OCI-LY1 (cell line): Measurements from ENCODE around the gene HDGFL2.

ENCODE experiments used
- EZH2 ChIP-seq: fragments of 200-600 bp; sonication (generic), shearing (Covaris generic); IDR thresholded peaks from 2 replicates; pipeline ENCODE4 v1.8.0; 2017; ENCODE audit warnings: borderline replicate concordance, mixed run types, mild to moderate bottlenecking, antibody characterized with exemption, low read length, moderate library complexity, mixed read lengths
- TF ChIP-seq, protein P1 (sequence below): fragments of 200-600 bp; sonication (generic), shearing (Covaris generic); IDR thresholded peaks from 2 replicates; pipeline ENCODE4 v1.5.1; 2017; ENCODE audit warnings: mild to moderate bottlenecking, antibody characterized with exemption, low read length, moderate library complexity, mixed read lengths

DNA sequence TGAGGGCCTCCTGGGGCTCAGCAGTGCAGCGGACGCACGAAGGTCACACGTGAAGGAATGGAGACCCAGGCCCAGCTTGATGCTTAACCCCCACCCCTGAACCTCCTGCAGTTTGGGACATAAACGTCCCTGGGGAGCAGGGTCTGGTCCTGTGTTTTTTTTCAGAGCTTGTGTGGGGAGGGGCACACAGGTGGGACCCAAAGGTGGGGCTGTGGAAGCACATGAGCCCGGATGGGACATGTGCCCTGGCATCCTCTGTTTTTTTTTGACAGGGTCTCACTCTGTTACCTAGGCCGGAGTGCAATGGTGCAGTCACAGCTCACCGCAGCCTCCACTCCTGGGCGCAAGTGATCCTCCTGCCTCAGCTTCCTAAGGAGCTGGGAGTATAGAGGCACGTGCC is 35.0 kb upstream of the HDGFL2 start:
- TF ChIP-seq, protein P1, sequence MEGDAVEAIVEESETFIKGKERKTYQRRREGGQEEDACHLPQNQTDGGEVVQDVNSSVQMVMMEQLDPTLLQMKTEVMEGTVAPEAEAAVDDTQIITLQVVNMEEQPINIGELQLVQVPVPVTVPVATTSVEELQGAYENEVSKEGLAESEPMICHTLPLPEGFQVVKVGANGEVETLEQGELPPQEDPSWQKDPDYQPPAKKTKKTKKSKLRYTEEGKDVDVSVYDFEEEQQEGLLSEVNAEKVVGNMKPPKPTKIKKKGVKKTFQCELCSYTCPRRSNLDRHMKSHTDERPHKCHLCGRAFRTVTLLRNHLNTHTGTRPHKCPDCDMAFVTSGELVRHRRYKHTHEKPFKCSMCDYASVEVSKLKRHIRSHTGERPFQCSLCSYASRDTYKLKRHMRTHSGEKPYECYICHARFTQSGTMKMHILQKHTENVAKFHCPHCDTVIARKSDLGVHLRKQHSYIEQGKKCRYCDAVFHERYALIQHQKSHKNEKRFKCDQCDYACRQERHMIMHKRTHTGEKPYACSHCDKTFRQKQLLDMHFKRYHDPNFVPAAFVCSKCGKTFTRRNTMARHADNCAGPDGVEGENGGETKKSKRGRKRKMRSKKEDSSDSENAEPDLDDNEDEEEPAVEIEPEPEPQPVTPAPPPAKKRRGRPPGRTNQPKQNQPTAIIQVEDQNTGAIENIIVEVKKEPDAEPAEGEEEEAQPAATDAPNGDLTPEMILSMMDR: no peak
- TF ChIP-seq EZH2: no peak
